ENCODE results near the gene GJA9.

DNA sequence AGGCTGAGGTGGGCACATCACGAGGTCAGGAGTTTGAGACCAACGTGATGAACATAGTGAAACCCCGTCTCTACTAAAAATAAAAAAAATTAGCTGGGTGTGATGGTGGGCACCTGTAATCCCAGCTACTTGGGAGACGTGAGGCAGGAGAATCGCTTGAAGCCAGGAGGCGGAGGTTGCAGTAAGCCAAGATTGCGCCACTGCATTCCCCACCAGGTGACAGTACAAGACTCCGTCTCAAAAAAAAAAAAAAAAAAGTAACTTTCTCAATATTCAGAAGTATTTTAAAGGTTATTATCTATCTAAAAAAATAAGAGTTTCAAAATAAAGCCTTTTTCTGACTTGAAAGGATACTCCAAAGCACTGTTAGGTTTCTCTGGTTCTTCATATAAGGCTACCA lies 14.2 kb downstream of the GJA9 start:
- TF ChIP-seq SUZ12 (IDR thresholded peaks at IDR 0.05) (no peak), HDGF (IDR thresholded peaks at IDR 0.05; ENCODE audit: borderline replicate concordance) (no peak), BHLHE40 (IDR thresholded peaks at IDR 0.05; ENCODE audit: borderline replicate concordance) (no peak), FOXK2 (IDR thresholded peaks at IDR 0.05) (no peak), SP1 (IDR thresholded peaks at IDR 0.05) (no peak), TARDBP (IDR thresholded peaks at IDR 0.05) (no peak), FOXM1 (IDR thresholded peaks at IDR 0.05; ENCODE audit: borderline replicate concordance) (no peak), L3MBTL2 (conservative IDR thresholded peaks at IDR 0.05) (no peak), CTBP1 (IDR thresholded peaks at IDR 0.05; ENCODE audit: borderline replicate concordance) (no peak), FOXA1 (IDR thresholded peaks at IDR 0.05) (no peak), ZNF384 (IDR thresholded peaks at IDR 0.05) (no peak), ELF4 (IDR thresholded peaks at IDR 0.05) (no peak), NFRKB (IDR thresholded peaks at IDR 0.05) (no peak)

Data from HEK293T (cell line).